ENCODE data around the gene PRSS27.

DNA sequence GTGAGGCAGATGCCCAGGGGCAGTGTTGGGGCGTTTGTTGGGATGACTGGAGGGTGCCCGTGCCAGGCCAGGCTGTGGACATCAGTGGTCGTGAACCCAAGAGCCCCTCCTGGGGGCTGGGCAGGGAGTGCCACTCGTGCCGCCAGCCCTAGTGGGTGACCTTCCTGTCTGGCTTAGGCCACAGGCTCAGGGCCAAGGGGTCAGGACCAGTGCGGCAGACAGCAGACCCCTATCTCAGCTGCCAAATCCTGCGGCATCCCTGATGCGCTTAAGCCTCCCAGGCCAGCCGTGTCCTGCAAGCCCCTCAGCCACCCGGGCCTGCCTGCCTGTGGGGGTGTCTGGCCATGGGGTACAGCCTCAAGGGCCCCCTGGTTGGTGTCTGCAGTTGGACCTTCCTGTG, 14.7 kb downstream of the PRSS27 start:
- TF ChIP-seq, protein P1, sequence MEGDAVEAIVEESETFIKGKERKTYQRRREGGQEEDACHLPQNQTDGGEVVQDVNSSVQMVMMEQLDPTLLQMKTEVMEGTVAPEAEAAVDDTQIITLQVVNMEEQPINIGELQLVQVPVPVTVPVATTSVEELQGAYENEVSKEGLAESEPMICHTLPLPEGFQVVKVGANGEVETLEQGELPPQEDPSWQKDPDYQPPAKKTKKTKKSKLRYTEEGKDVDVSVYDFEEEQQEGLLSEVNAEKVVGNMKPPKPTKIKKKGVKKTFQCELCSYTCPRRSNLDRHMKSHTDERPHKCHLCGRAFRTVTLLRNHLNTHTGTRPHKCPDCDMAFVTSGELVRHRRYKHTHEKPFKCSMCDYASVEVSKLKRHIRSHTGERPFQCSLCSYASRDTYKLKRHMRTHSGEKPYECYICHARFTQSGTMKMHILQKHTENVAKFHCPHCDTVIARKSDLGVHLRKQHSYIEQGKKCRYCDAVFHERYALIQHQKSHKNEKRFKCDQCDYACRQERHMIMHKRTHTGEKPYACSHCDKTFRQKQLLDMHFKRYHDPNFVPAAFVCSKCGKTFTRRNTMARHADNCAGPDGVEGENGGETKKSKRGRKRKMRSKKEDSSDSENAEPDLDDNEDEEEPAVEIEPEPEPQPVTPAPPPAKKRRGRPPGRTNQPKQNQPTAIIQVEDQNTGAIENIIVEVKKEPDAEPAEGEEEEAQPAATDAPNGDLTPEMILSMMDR (IDR thresholded peaks at IDR 0.05): no peak
- no peak for TF ChIP-seq POLR2A (IDR thresholded peaks at IDR 0.05)

Measured in Peyer's patch (tissue), 4 donors.